SIG-M5 treated with dmso at 0.1 percent for 504 hours (cell line): Measurements from ENCODE around the gene RAB5A.
"Not testable (repeated sequence)": the region's sequence is repeated elsewhere in the genome, so short reads cannot be mapped to it uniquely, and the experiment has no call there.

ENCODE experiments used
- DNase-seq: peaks from one replicate; lab custom pipeline; 2025; ENCODE audit not compliant: unreplicated experiment; lab: John Stamatoyannopoulos, UW

The RAB5A gene

DNA sequence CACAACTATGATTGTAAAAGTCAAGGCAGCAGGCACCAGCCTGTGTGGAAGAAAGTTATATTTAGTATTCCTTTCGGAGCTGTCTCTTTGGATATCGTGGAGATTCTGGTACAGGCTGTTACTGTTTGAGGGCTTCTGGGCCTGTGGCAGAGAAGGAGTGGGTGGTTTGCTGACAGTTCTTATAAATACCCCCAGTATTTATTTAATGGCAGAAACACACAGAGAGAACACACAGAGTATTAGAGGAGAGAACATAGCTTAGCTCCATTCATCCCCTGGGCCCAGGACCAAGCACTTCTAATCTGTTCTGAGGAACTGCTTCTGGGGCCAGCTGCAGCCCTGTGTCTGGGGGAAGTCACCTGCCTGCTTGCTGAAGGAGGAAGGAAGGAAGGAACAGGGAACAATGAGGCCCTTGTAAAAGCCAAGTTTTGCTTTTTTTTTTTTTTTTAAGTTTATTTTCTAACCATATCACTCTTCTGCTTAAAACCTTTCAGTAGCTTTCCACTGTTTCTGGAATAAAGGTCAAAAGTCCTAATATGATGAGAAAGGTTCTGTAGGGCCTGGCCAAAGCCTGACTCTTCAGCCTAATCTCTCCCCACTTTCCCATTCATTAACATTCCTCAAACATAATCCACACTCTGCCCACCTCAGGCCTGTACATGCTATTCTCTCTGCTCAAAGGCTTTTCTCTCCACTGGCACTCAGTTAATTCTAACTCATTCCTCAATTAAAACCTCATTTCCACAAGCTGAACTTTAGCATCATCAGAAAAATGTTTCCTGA is 76.9 kb downstream of the RAB5A start:
- DNase-seq: peak; percentile 18

DNA sequence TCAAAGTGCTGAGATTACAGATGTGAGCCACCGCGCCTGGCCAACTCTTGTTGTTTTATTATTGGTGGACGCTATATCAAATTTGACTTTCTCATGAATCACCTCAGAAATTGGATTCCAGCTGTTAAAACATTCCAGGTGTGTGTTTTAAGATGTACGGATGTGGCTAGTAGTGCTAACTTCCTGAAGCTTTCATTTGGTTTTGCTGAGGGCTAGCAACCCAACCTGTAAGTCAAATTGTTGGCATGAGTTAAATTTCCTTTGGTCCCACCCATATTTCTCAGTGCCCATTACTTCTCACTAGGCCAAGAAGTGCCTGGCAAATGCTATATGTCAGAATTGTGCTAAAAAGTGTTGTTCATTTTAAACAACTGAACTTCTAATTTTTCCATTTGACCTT is 80.2 kb downstream of the RAB5A start:
- no peak for DNase-seq

DNA sequence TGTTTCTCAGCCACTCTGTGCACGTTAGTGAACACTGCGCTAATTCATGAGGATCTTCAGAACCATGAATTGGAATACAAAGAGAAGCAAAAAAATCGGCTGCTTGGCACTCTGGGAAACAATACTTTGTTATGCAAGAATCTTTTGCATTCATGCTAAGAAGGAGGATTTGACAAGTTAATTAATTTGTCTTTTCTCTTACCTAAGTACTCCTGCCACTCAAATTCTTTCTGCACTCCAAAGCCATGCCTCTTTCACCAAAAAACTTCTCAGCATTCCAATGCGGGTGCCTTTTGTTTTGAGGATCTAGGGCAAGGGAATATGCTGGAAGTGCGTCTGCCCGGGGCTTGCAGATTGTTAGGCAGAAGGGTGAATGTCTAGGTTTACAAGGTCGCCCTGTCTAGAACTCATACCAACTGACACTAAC is 82.0 kb downstream of the RAB5A start:
- no peak for DNase-seq

DNA sequence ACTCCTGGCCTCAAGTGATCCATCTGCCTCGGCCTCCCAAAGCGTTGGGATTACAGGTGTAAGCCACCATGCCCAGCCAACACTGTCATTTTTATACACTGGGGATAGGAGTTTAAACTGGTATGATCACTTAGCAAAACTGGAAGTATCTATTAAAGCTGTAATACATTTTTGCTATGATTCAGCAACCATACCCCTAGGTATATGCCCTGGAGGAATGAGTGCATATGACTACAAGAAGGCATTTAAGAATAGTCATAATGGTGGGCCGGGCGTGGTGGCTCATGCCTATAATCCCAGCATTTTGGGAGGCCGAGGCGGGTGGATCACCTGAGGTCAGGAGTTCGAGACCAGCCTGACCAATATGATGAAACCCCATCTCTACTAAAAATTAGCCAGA is 85.0 kb downstream of the RAB5A start:
- not testable (repeated sequence) for DNase-seq
